Glutamatergic neuron (in vitro differentiated cells): Measurements from ENCODE around the gene LARP4B. TPM values are rescaled to one million over a fixed set of nuclear protein-coding genes. Genes with fewer than 3 reads are reported as not detected.

ENCODE experiments used
- DNase-seq: peaks from one replicate; pipeline ENCODE4 v3.0.0; 2022
- H3K27ac Mint-ChIP-seq: one replicate; pipeline ENCODE4 v1.8.0; 2020; ENCODE audit warnings: mild to moderate bottlenecking, mixed read lengths, inconsistent platforms; ENCODE audit not compliant: unreplicated experiment
- H3K27me3 Mint-ChIP-seq: one replicate; pipeline ENCODE4 v1.8.0; 2020; ENCODE audit warnings: mild to moderate bottlenecking, moderate library complexity, mixed read lengths, inconsistent platforms; ENCODE audit not compliant: unreplicated experiment
- H3K36me3 Mint-ChIP-seq: one replicate; pipeline ENCODE4 v1.8.0; 2020; ENCODE audit warnings: mild to moderate bottlenecking, mixed read lengths, inconsistent platforms; ENCODE audit not compliant: unreplicated experiment
- H3K4me1 Mint-ChIP-seq: one replicate; pipeline ENCODE4 v1.8.0; 2020; ENCODE audit warnings: mild to moderate bottlenecking, low read depth, mixed read lengths, inconsistent platforms; ENCODE audit not compliant: unreplicated experiment
- H3K4me3 Mint-ChIP-seq: one replicate; pipeline ENCODE4 v1.8.0; 2020; ENCODE audit warnings: mild to moderate bottlenecking, mixed read lengths, inconsistent platforms; ENCODE audit not compliant: unreplicated experiment
- H3K9me3 Mint-ChIP-seq: one replicate; pipeline ENCODE4 v1.8.0; 2020; ENCODE audit warnings: mild to moderate bottlenecking, moderate library complexity, mixed read lengths, inconsistent platforms; ENCODE audit not compliant: unreplicated experiment
- CTCF ChIP-seq: fragments of 200-600 bp; sonication (generic); IDR thresholded peaks from one replicate; pipeline ENCODE4 v1.5.0; 2021; ENCODE audit not compliant: partially characterized antibody, unreplicated experiment
- total RNA-seq: library from RNA; stranded (reverse); fragmentation: NEBNext Ultra II Directional; extraction: Animal tissue kit (Norgen Biotek cat#: 25700); gene quantifications from one replicate; pipeline ENCODE4 v1.2.1, GENCODE V29; 2021; ENCODE audit not compliant: unreplicated experiment

LARP4B gene
- total RNA-seq, 1 donor from 2014 or later = 65.6 TPM

GRCh38 chr10:867807-868206 is 63.7 kb downstream of the LARP4B start:
- Mint-ChIP-seq H3K4me1 (peaks cover 11% of the 10 kb centered on the region), H3K9me3 (no peaks in the 10 kb centered on the region), H3K27ac (no peak overlapping the region), H3K4me3 (no peak overlapping the region), H3K36me3 (peaks cover 4% of the 10 kb centered on the region), H3K27me3 (peaks cover 5% of the 10 kb centered on the region)
- TF ChIP-seq CTCF = no peak
- no peak for DNase-seq

GRCh38 chr10:866577-866941 is 64.9 kb downstream of the LARP4B start:
- Mint-ChIP-seq H3K27ac (no peak overlapping the region), H3K27me3 (peaks cover 5% of the 10 kb centered on the region), H3K36me3 (peaks cover 4% of the 10 kb centered on the region), H3K9me3 (no peaks in the 10 kb centered on the region), H3K4me1 (peaks cover 3% of the 10 kb centered on the region), H3K4me3 (no peak overlapping the region)
- TF ChIP-seq CTCF = no peak
- no peak for DNase-seq

GRCh38 chr10:865924-866576 is 65.5 kb downstream of the LARP4B start:
- TF ChIP-seq CTCF = no peak
- Mint-ChIP-seq H3K36me3 (peaks cover 6% of the 10 kb centered on the region), H3K27me3 (peaks cover 5% of the 10 kb centered on the region), H3K9me3 (no peaks in the 10 kb centered on the region), H3K4me3 (no peak overlapping the region), H3K27ac (no peak overlapping the region), H3K4me1 (peaks cover 3% of the 10 kb centered on the region)
- DNase-seq = no peak

- TF ChIP-seq CTCF = no peak
- H3K27me3 Mint-ChIP-seq = peaks cover 5% of the 10 kb centered on the region
- peaks cover 3% of the 10 kb centered on the region for H3K4me1 Mint-ChIP-seq
- H3K36me3 Mint-ChIP-seq = peaks cover 7% of the 10 kb centered on the region
- peak overlapping the region; percentile 36 for H3K27ac Mint-ChIP-seq
- no peak overlapping the region for H3K4me3 Mint-ChIP-seq
- H3K9me3 Mint-ChIP-seq = no peaks in the 10 kb centered on the region
- DNase-seq = no peak
Measured at GRCh38 chr10:865257-865656, 66.2 kb downstream of the LARP4B start.

- no peak for TF ChIP-seq CTCF
- H3K36me3 Mint-ChIP-seq = peaks cover 6% of the 10 kb centered on the region
- no peak for DNase-seq
- H3K9me3 Mint-ChIP-seq = no peaks in the 10 kb centered on the region
- no peak overlapping the region for H3K4me3 Mint-ChIP-seq
- H3K4me1 Mint-ChIP-seq = peaks cover 4% of the 10 kb centered on the region
- peaks cover 8% of the 10 kb centered on the region for H3K27me3 Mint-ChIP-seq
- H3K27ac Mint-ChIP-seq = no peak overlapping the region
Measured at GRCh38 chr10:860519-860918, 71.0 kb downstream of the LARP4B start.
